ENCODE data around the gene LIMS1. TPM values are rescaled to one million over a fixed set of nuclear protein-coding genes. Genes with fewer than 3 reads are reported as not detected.
"Not testable (repeated sequence)": the region's sequence is repeated elsewhere in the genome, so short reads cannot be mapped to it uniquely, and the experiment has no call there.

LIMS1 gene
- polyA plus RNA-seq, 4 donors = 8.3 to 51.4 (median 21.7) TPM

DNA sequence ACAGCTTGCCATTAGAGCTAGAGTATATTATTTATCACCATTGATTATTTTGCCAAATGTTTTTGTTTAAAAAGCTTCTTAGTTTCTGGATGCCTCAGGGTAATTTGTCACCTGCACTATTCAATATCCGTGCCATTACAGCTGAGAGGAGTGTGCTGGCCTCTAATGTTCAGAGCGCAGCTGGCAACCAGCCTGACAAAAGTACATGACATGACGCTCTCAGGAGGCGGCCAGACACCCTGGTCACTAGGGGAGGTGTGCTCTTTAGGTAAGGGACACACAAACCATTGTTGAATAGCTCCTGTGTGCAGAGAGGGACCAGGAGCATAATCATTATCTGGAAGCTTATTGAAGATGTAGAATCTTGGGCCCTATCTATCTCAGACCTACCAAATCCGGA, 20.3 kb downstream of the LIMS1 start:
- FAIRE-seq (no peak), DNase-seq (no peak)
- H3K36me3 ChIP-seq (ENCODE audit: control insufficient read depth in 3 of 3, insufficient read depth in 2 of 3, low read depth in 1 of 3, low read length in 3 of 3) = no peaks in the 10 kb centered on the region
- H3K9me3 ChIP-seq (ENCODE audit: control insufficient read depth in 2 of 2, insufficient read depth in 1 of 2, low read depth in 1 of 2, low read length in 1 of 2) = no peaks in the 10 kb centered on the region
- no peaks in the 10 kb centered on the region for H3K27me3 ChIP-seq (ENCODE audit: control insufficient read depth in 3 of 3, insufficient read depth in 3 of 3, low read length in 3 of 3)
- H3K4me3 ChIP-seq (ENCODE audit: low read depth in 1 of 3, low read length in 3 of 3) = no peak overlapping the region
- H3K4me1 ChIP-seq (ENCODE audit: control insufficient read depth in 3 of 3, insufficient read depth in 2 of 3, low read depth in 1 of 3, low read length in 2 of 3) = peaks cover 0 to 7% (median 0%) of the 10 kb centered on the region in 3 donors
- H3K27ac ChIP-seq (ENCODE audit: low read depth in 1 of 3, low read length in 2 of 3) = no peak overlapping the region
- WGBS, 3 donors = 80 to 91% (median 85%) methylated on average over 5 of the region's 5 CpGs

DNA sequence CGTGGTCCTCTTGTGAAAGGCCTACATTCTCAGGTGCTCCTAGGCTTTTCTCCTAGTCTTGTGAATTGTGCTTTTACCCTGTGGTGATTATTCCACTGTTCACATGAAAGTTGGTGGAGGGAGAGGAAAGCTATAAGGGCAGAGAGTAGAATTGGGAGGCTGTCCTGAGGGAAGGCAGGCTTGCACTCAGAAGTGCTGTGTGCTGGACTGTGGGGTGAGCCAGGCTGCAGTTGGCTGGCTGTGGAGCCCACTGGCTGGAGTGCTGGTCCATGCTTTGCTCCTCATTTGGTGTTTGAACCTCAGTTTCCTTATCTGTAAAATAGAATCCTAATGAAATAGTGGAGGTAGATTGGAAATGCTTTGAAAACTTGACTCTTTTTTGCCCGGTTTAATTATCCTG, 21.3 kb downstream of the LIMS1 start:
- H3K27ac ChIP-seq (ENCODE audit: low read depth in 1 of 3, low read length in 2 of 3) = peak overlapping the region in 1 of 3 donors; percentile 6
- no peak for DNase-seq
- H3K4me3 ChIP-seq (ENCODE audit: low read depth in 1 of 3, low read length in 3 of 3) = no peak overlapping the region
- FAIRE-seq = no peak
- no peaks in the 10 kb centered on the region for H3K27me3 ChIP-seq (ENCODE audit: control insufficient read depth in 3 of 3, insufficient read depth in 3 of 3, low read length in 3 of 3)
- WGBS, 3 donors = 83 to 96% (median 93%) methylated on average over 2 of the region's 2 CpGs
- peaks cover 0 to 3% (median 0%) of the 10 kb centered on the region in 3 donors for H3K36me3 ChIP-seq (ENCODE audit: control insufficient read depth in 3 of 3, insufficient read depth in 2 of 3, low read depth in 1 of 3, low read length in 3 of 3)
- no peaks in the 10 kb centered on the region for H3K9me3 ChIP-seq (ENCODE audit: control insufficient read depth in 2 of 2, insufficient read depth in 1 of 2, low read depth in 1 of 2, low read length in 1 of 2)
- peaks cover 0 to 7% (median 0%) of the 10 kb centered on the region in 3 donors for H3K4me1 ChIP-seq (ENCODE audit: control insufficient read depth in 3 of 3, insufficient read depth in 2 of 3, low read depth in 1 of 3, low read length in 2 of 3)

DNA sequence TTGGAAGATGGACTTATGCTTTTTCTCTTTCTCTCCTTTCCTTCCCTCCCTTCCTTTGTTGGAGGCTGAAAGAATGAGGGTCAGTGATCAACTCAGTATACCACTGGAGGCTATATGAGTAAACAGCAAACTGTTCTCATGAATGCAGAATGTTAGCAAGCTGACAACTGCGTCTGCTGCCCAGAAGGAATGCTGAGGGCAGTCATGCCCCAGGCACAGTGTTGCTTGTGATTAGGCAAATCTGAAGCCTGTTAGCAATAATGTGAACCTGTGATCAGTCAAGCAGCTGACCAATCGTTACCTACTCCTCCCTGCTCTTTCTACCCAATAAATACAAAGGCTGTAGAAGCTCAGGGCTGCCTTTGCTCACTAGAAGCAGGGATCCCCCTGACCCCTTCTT, 22.3 kb downstream of the LIMS1 start:
- FAIRE-seq; H3K4me3 ChIP-seq (ENCODE audit: low read depth in 1 of 3, low read length in 3 of 3); H3K27me3 ChIP-seq (ENCODE audit: control insufficient read depth in 3 of 3, insufficient read depth in 3 of 3, low read length in 3 of 3); H3K27ac ChIP-seq (ENCODE audit: low read depth in 1 of 3, low read length in 2 of 3); DNase-seq; H3K9me3 ChIP-seq (ENCODE audit: control insufficient read depth in 2 of 2, insufficient read depth in 1 of 2, low read depth in 1 of 2, low read length in 1 of 2); H3K36me3 ChIP-seq (ENCODE audit: control insufficient read depth in 3 of 3, insufficient read depth in 2 of 3, low read depth in 1 of 3, low read length in 3 of 3); H3K4me1 ChIP-seq (ENCODE audit: control insufficient read depth in 3 of 3, insufficient read depth in 2 of 3, low read depth in 1 of 3, low read length in 2 of 3): not testable (repeated sequence)
- 67 to 81% (median 76%) methylated on average over 2 of the region's 2 CpGs for WGBS, 3 donors

DNA sequence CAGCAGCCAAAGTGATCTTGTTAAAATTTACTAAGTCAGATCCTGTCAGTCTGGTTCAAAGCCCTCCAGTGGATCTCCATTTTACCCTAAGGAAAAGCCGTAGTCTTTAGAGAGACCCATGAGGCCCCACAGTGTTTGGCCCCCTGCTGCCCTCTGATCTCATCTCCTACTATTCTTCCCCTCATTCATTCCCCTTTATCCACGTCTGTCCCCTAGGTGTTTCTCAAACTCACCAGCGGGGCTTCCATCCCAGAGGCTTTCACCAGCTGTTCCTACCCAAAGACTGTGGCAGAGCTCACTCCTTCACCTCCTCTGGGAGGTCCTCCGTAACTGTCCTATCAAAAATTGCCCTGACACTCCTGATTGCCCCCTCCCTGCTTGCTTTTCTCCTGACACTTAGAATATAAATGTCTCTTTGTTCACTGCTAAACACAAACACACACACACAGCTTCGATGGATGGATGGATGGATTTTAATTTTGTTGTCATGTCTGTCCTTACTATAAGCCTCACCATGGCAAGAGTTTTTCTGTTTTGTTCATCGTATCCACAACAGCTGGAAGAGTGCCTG, 26.1 kb downstream of the LIMS1 start:
- H3K27ac ChIP-seq (ENCODE audit: low read depth in 1 of 3, low read length in 2 of 3) = no peak overlapping the region
- no peaks in the 10 kb centered on the region for H3K4me1 ChIP-seq (ENCODE audit: control insufficient read depth in 3 of 3, insufficient read depth in 2 of 3, low read depth in 1 of 3, low read length in 2 of 3)
- WGBS, 3 donors = 82 to 85% (median 82%) methylated on average over 6 of the region's 6 CpGs

DNA sequence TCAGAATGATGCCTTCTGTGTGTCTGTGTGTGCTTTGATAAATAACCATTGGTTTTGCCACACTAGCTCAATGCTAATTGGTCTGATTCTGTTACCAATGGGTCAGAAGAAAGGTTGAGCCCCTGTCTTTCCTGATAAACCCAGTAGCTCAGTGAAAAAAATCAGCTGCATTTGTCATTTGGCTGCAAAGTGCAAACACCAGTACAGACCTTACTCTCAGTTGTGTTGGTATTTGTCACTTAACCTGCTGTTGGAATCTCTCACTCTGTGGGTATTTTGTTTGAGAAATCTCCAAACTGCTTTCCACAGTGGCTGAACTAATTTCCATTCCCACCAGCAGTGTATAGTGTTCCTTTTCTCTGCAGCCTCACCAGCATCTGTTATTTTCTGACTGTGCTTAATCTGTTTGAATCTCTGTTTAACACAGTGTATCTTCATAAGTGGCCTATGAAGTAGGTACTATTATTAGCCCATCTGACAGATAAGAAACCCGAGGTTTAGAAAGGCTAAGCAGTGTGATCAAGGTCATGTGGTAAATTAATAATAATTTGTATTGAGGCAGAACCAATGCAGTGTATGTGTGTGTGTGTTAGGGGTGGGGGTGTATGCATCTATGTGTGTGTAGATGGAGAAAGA, 26.7 kb downstream of the LIMS1 start:
- DNase-seq (no peak), FAIRE-seq (no peak)
- no peaks in the 10 kb centered on the region for H3K4me1 ChIP-seq (ENCODE audit: control insufficient read depth in 3 of 3, insufficient read depth in 2 of 3, low read depth in 1 of 3, low read length in 2 of 3)
- no peaks in the 10 kb centered on the region for H3K27me3 ChIP-seq (ENCODE audit: control insufficient read depth in 3 of 3, insufficient read depth in 3 of 3, low read length in 3 of 3)
- 3 to 30% (median 5%) methylated on average over 1 of the region's 1 CpG for WGBS, 3 donors
- peaks cover 0 to 5% (median 0%) of the 10 kb centered on the region in 3 donors for H3K36me3 ChIP-seq (ENCODE audit: control insufficient read depth in 3 of 3, insufficient read depth in 2 of 3, low read depth in 1 of 3, low read length in 3 of 3)
- no peak overlapping the region for H3K27ac ChIP-seq (ENCODE audit: low read depth in 1 of 3, low read length in 2 of 3)
- H3K4me3 ChIP-seq (ENCODE audit: low read depth in 1 of 3, low read length in 3 of 3) = no peak overlapping the region
- H3K9me3 ChIP-seq (ENCODE audit: control insufficient read depth in 2 of 2, insufficient read depth in 1 of 2, low read depth in 1 of 2, low read length in 1 of 2) = peaks cover 0 to 5% of the 10 kb centered on the region in 2 donors

More for the DNA sequence above, 26.1 kb downstream of the LIMS1 start:
- no peak for FAIRE-seq
- Histone ChIP-seq H3K9me3 (ENCODE audit: control insufficient read depth in 2 of 2, insufficient read depth in 1 of 2, low read depth in 1 of 2, low read length in 1 of 2) (peaks cover 0 to 5% of the 10 kb centered on the region in 2 donors), H3K27me3 (ENCODE audit: control insufficient read depth in 3 of 3, insufficient read depth in 3 of 3, low read length in 3 of 3) (no peaks in the 10 kb centered on the region), H3K36me3 (ENCODE audit: control insufficient read depth in 3 of 3, insufficient read depth in 2 of 3, low read depth in 1 of 3, low read length in 3 of 3) (peaks cover 0 to 3% (median 0%) of the 10 kb centered on the region in 3 donors), H3K4me3 (ENCODE audit: low read depth in 1 of 3, low read length in 3 of 3) (no peak overlapping the region)
- DNase-seq = no peak

DNA sequence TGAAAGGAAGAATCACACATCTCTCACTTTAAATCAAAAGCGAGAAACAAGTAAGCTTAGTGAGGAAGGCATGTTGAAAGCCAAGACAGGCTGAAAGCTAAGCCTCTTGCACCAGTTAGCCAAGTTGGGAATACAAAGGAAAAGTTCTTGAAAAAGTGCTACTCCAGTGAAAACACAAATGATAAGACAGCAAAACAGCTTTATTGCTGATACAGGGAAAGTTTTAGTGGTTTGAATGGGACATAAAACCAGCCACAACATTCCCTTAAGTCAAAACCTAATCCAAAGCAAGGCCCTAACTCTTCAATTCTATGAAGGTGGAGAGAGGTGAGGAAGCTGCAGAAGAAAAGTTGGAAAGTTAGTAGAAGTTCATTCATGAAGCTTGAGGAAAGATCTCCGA, 28.0 kb downstream of the LIMS1 start:
- FAIRE-seq = no peak
- H3K4me3 ChIP-seq (ENCODE audit: low read depth in 1 of 3, low read length in 3 of 3) = no peak overlapping the region
- H3K36me3 ChIP-seq (ENCODE audit: control insufficient read depth in 3 of 3, insufficient read depth in 2 of 3, low read depth in 1 of 3, low read length in 3 of 3) = peaks cover 0 to 5% (median 0%) of the 10 kb centered on the region in 3 donors
- no peak overlapping the region for H3K27ac ChIP-seq (ENCODE audit: low read depth in 1 of 3, low read length in 2 of 3)
- no peaks in the 10 kb centered on the region for H3K27me3 ChIP-seq (ENCODE audit: control insufficient read depth in 3 of 3, insufficient read depth in 3 of 3, low read length in 3 of 3)
- no peaks in the 10 kb centered on the region for H3K4me1 ChIP-seq (ENCODE audit: control insufficient read depth in 3 of 3, insufficient read depth in 2 of 3, low read depth in 1 of 3, low read length in 2 of 3)
- DNase-seq = no peak
- WGBS, 3 donors = 91 to 97% (median 93%) methylated on average over 2 of the region's 2 CpGs
- H3K9me3 ChIP-seq (ENCODE audit: control insufficient read depth in 2 of 2, insufficient read depth in 1 of 2, low read depth in 1 of 2, low read length in 1 of 2) = peaks cover 0 to 5% of the 10 kb centered on the region in 2 donors

DNA sequence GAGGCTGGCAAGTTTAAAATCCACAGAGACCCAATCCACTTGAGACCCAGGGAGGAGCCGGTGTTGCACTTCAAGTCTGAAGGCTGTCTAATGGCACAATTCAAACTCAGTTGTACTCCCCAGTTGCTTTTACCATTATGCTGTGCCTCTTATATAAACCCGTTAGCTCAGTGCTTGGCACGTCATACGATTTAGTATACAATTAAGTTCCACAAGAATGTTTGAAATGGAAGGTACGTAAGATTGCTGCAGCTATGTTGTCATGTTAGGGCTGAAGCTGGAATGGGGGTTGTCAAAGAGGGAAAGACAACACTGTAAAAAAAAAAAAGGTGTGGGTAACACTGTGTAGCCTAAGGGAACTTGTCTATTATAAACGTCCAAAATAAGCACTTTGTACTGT, 30.2 kb downstream of the LIMS1 start:
- WGBS, 3 donors = 73 to 82% (median 76%) methylated on average over 6 of the region's 6 CpGs
- FAIRE-seq = no peak

DNA sequence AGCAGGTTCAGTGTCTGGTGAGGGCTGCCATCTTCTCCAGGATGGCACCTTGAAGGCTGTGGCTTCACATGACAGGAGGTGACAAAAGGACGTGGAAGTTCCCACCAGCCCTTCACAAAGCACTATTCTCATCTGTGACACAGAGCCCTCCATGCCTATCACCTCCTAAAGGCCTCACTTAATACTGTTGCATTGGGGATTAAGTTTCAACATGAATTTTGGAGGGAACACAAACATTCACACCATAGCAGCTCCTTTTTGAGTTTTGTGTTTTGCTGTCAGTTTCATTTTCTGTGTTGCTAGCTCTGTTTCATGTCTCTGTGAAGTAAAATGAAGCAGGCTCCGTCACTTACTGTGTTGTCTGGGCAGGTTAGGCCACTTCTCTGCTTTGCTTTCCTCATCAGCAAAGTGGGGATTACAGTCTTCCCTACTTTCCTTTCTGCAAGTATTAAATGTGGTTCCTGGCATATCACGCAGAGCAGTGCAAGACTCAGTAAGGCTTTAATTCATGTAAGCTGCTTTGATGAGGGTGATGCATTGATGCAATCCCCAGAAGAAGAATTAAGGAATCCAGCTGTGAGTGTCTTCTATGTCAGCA, 31.6 kb downstream of the LIMS1 start:
- no peak for DNase-seq
- Histone ChIP-seq H3K4me3 (ENCODE audit: low read depth in 1 of 3, low read length in 3 of 3) (no peak overlapping the region), H3K36me3 (ENCODE audit: control insufficient read depth in 3 of 3, insufficient read depth in 2 of 3, low read depth in 1 of 3, low read length in 3 of 3) (peaks cover 0 to 2% (median 0%) of the 10 kb centered on the region in 3 donors), H3K27me3 (ENCODE audit: control insufficient read depth in 3 of 3, insufficient read depth in 3 of 3, low read length in 3 of 3) (no peaks in the 10 kb centered on the region), H3K4me1 (ENCODE audit: control insufficient read depth in 3 of 3, insufficient read depth in 2 of 3, low read depth in 1 of 3, low read length in 2 of 3) (no peaks in the 10 kb centered on the region), H3K27ac (ENCODE audit: low read depth in 1 of 3, low read length in 2 of 3) (no peak overlapping the region), H3K9me3 (ENCODE audit: control insufficient read depth in 2 of 2, insufficient read depth in 1 of 2, low read depth in 1 of 2, low read length in 1 of 2) (peaks cover 0 to 5% of the 10 kb centered on the region in 2 donors)
- no peak for FAIRE-seq
- 68 to 84% (median 76%) methylated on average over 3 of the region's 3 CpGs for WGBS, 3 donors

More for the DNA sequence above, 30.2 kb downstream of the LIMS1 start:
- no peaks in the 10 kb centered on the region for H3K27me3 ChIP-seq (ENCODE audit: control insufficient read depth in 3 of 3, insufficient read depth in 3 of 3, low read length in 3 of 3)
- H3K36me3 ChIP-seq (ENCODE audit: control insufficient read depth in 3 of 3, insufficient read depth in 2 of 3, low read depth in 1 of 3, low read length in 3 of 3) = peaks cover 0 to 5% (median 0%) of the 10 kb centered on the region in 3 donors
- no peak overlapping the region for H3K4me3 ChIP-seq (ENCODE audit: low read depth in 1 of 3, low read length in 3 of 3)
- H3K27ac ChIP-seq (ENCODE audit: low read depth in 1 of 3, low read length in 2 of 3) = no peak overlapping the region
- H3K9me3 ChIP-seq (ENCODE audit: control insufficient read depth in 2 of 2, insufficient read depth in 1 of 2, low read depth in 1 of 2, low read length in 1 of 2) = peaks cover 0 to 5% of the 10 kb centered on the region in 2 donors
- no peak for DNase-seq
- H3K4me1 ChIP-seq (ENCODE audit: control insufficient read depth in 3 of 3, insufficient read depth in 2 of 3, low read depth in 1 of 3, low read length in 2 of 3) = no peaks in the 10 kb centered on the region
